AML-193 (cell line): ENCODE measurements around the gene THSD4.

Source experiments
- DNase-seq, 2 experiments: peaks; one replicate each; lab custom pipeline; 2025; lab: John Stamatoyannopoulos, UW

Gene THSD4

GRCh38 chr15:71098920-71099319 lies 16.4 kb upstream of the THSD4 start:
- no peak for DNase-seq

- no peak for DNase-seq
Observed at GRCh38 chr15:71103102-71103676, 12.1 kb upstream of the THSD4 start.

- no peak for DNase-seq
Observed at GRCh38 chr15:71104636-71105035, 10.6 kb upstream of the THSD4 start.

- DNase-seq: no peak
Observed at GRCh38 chr15:71105444-71105843, 9.8 kb upstream of the THSD4 start.

GRCh38 chr15:71106802-71107500 lies 8.3 kb upstream of the THSD4 start:
- no peak for DNase-seq

- no peak for DNase-seq
Observed at GRCh38 chr15:71107501-71107815, 7.8 kb upstream of the THSD4 start.

- DNase-seq: no peak
Observed at GRCh38 chr15:71109130-71109529, 6.1 kb upstream of the THSD4 start.

- no peak for DNase-seq
Observed at GRCh38 chr15:71109905-71110304, 5.4 kb upstream of the THSD4 start.

GRCh38 chr15:71110405-71111180 lies 4.7 kb upstream of the THSD4 start:
- no peak for DNase-seq

GRCh38 chr15:71111181-71111565 lies 4.1 kb upstream of the THSD4 start:
- no peak for DNase-seq

- DNase-seq: no peak
Observed at GRCh38 chr15:71111950-71112349, 3.3 kb upstream of the THSD4 start.

GRCh38 chr15:71112429-71112828 lies 2.8 kb upstream of the THSD4 start:
- DNase-seq: no peak

- DNase-seq: no peak
Observed at GRCh38 chr15:71114066-71114680, 1.1 kb upstream of the THSD4 start.

GRCh38 chr15:71115567-71116351 lies 488 bp downstream of the THSD4 start:
- DNase-seq: no peak

- DNase-seq: no peak
Observed at GRCh38 chr15:71116366-71116765, 1.1 kb downstream of the THSD4 start.

GRCh38 chr15:71116942-71117341 lies 1.7 kb downstream of the THSD4 start:
- DNase-seq: no peak

- no peak for DNase-seq
Observed at GRCh38 chr15:71117714-71118305, 2.5 kb downstream of the THSD4 start.

- DNase-seq: no peak
Observed at GRCh38 chr15:71118345-71118744, 3.1 kb downstream of the THSD4 start.

GRCh38 chr15:71118881-71119632 lies 3.8 kb downstream of the THSD4 start:
- no peak for DNase-seq

- DNase-seq: no peak
Observed at GRCh38 chr15:71120428-71120944, 5.2 kb downstream of the THSD4 start.

- DNase-seq: no peak
Observed at GRCh38 chr15:71121442-71121841, 6.2 kb downstream of the THSD4 start.
